Loucy (cell line): ENCODE measurements around the gene IL37.

ENCODE experiments used
- H2AFZ ChIP-seq: fragments of 200-600 bp; sonication (generic); 2 replicates; pipeline ENCODE4 v1.6.0; 2016; ENCODE audit warnings: antibody characterized with exemption, mild to moderate bottlenecking, low read length, moderate library complexity
- H3F3A ChIP-seq: fragments of 200-600 bp; 2 replicates; pipeline ENCODE4 v1.6.0; 2016; ENCODE audit warnings: antibody characterized with exemption, low read depth, mild to moderate bottlenecking
- H3K27me3 ChIP-seq: fragments of 200-600 bp; sonication (generic); 2 replicates; pipeline ENCODE4 v1.6.1; 2014; ENCODE audit warnings: low read length, mild to moderate bottlenecking; ENCODE audit not compliant: insufficient read depth, poor library complexity, severe bottlenecking
- H3K36me3 ChIP-seq: fragments of 200-600 bp; sonication (generic); 2 replicates; pipeline ENCODE4 v1.6.1; 2016; ENCODE audit warnings: low read length; ENCODE audit not compliant: insufficient read depth
- H3K4me1 ChIP-seq: fragments of 200-600 bp; sonication (generic); 2 replicates; pipeline ENCODE4 v1.5.1; 2014; ENCODE audit warnings: low read length, mild to moderate bottlenecking; ENCODE audit not compliant: insufficient read depth, poor library complexity, severe bottlenecking
- H3K4me2 ChIP-seq: fragments of 200-600 bp; sonication (generic); 2 replicates; pipeline ENCODE4 v1.6.0; 2014; ENCODE audit warnings: antibody characterized with exemption, low read length, low read depth, mild to moderate bottlenecking; ENCODE audit not compliant: poor library complexity, severe bottlenecking
- H3K4me3 ChIP-seq: fragments of 200-600 bp; sonication (generic); 2 replicates; pipeline ENCODE4 v1.5.1; 2014; ENCODE audit warnings: low read length, mild to moderate bottlenecking, mixed read lengths; ENCODE audit not compliant: poor library complexity, severe bottlenecking
- H3K79me2 ChIP-seq: fragments of 200-600 bp; sonication (generic); 2 replicates; pipeline ENCODE4 v1.6.1; 2014; ENCODE audit warnings: low read length; ENCODE audit not compliant: insufficient read depth
- H3K9ac ChIP-seq: fragments of 200-600 bp; sonication (generic); 2 replicates; pipeline ENCODE4 v1.6.0; 2014; ENCODE audit warnings: mild to moderate bottlenecking, low read depth, low read length, moderate library complexity; ENCODE audit not compliant: poor library complexity, severe bottlenecking
- H3K9me2 ChIP-seq: fragments of 200-600 bp; sonication (generic); replicated peaks from 2 replicates; pipeline ENCODE4 v1.6.1; 2016; ENCODE audit warnings: low read depth, low read length, mixed read lengths
- H3K9me3 ChIP-seq: fragments of 200-600 bp; sonication (generic); 2 replicates; pipeline ENCODE4 v1.6.1; 2014; ENCODE audit warnings: mild to moderate bottlenecking, antibody characterized with exemption, low read length, low read depth; ENCODE audit not compliant: insufficient read depth
- H4K20me1 ChIP-seq: fragments of 200-600 bp; sonication (generic); 2 replicates; pipeline ENCODE4 v1.6.0; 2014; ENCODE audit warnings: antibody characterized with exemption, low read length, mild to moderate bottlenecking; ENCODE audit not compliant: insufficient read depth, poor library complexity, severe bottlenecking
- EZH2phosphoT487 ChIP-seq: fragments of 200-600 bp; IDR thresholded peaks from 2 replicates; pipeline ENCODE4 v1.6.1; 2018; ENCODE audit warnings: antibody characterized with exemption, mild to moderate bottlenecking, moderate library complexity, borderline replicate concordance
- TF ChIP-seq, protein P1 (sequence below): fragments of 200-600 bp; sonication (generic); conservative IDR thresholded peaks from 2 replicates; pipeline ENCODE4 v1.5.1; 2014; ENCODE audit warnings: mild to moderate bottlenecking, antibody characterized with exemption, low read length

Gene IL37

DNA sequence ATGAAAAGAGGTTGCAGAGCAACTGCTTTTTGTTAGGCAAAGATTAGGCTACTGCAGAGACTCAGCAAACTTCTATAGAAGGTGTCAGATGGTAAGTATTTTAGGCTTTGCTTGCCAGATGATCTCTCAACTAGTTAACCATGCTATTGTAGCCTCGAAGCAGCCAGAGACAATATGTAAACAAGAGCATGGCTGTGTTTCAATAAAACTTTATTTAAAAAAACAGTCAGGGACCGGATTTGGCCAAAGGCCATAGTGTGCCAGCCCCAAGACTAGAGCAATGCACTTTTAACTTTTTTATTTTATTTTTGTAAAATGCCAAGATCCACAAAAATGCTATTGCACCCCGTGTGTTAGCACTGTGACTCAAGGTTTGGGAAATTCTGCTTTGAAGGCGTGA, 1.4 kb downstream of the IL37 start:
- Histone ChIP-seq H3K79me2 (no peaks in the 10 kb centered on the region), H3K4me3 (no peak overlapping the region), H3K4me2 (no peak overlapping the region), H3F3A (no peaks in the 10 kb centered on the region), H2AFZ (no peak overlapping the region), H3K36me3 (no peaks in the 10 kb centered on the region), H4K20me1 (no peaks in the 10 kb centered on the region), H3K9ac (no peak overlapping the region), H3K27me3 (no peaks in the 10 kb centered on the region), H3K9me2 (no peaks in the 10 kb centered on the region), H3K9me3 (no peaks in the 10 kb centered on the region), H3K4me1 (no peaks in the 10 kb centered on the region)
- TF ChIP-seq, protein P1, sequence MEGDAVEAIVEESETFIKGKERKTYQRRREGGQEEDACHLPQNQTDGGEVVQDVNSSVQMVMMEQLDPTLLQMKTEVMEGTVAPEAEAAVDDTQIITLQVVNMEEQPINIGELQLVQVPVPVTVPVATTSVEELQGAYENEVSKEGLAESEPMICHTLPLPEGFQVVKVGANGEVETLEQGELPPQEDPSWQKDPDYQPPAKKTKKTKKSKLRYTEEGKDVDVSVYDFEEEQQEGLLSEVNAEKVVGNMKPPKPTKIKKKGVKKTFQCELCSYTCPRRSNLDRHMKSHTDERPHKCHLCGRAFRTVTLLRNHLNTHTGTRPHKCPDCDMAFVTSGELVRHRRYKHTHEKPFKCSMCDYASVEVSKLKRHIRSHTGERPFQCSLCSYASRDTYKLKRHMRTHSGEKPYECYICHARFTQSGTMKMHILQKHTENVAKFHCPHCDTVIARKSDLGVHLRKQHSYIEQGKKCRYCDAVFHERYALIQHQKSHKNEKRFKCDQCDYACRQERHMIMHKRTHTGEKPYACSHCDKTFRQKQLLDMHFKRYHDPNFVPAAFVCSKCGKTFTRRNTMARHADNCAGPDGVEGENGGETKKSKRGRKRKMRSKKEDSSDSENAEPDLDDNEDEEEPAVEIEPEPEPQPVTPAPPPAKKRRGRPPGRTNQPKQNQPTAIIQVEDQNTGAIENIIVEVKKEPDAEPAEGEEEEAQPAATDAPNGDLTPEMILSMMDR: no peak
- TF ChIP-seq EZH2phosphoT487: no peak

DNA sequence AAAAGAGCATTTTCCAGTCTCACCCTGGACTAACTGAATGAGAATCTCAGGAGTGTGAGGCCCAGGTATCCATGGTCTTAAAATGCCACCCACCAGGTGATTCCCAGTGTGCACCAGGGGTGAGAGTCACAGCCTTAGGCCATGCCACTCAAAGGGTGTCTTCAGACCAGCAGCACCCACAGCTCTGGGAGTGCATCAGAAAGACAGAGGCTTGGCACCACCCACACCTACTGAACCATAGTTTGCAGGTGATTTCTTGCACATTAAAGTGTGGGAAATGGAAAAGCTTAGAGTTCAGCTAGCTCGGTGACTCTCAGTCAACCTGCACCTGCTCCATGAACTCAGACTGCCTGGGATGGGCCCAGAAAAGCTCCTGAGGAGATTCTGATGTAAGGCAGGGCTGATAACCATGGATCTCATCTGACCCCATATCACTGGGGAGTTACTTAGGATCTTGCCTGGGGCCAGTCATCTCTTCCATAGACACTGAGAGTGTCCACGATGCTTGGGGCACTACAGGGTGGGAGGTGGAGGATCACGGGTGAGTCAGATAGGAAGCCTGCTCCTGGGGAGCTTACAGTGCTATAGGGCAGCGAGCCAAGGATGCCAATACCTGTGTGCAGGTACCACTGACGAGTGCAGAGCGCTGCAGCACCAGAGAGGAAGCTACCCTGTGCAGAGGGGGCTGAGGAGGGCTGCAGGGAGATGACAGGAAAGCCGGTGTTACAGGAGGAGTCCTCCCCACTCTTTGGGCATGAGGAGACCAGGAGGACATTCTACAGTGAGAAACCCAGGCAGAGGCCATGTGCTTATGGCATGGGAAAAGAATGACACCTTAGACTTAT, 4.6 kb downstream of the IL37 start:
- H3K9me3 ChIP-seq: no peaks in the 10 kb centered on the region
- TF ChIP-seq, protein P1: no peak
- no peak for TF ChIP-seq EZH2phosphoT487
- H4K20me1 ChIP-seq: no peaks in the 10 kb centered on the region
- H3K4me3 ChIP-seq: no peak overlapping the region
- no peak overlapping the region for H3K9ac ChIP-seq
- no peaks in the 10 kb centered on the region for H3K9me2 ChIP-seq
- H3K27me3 ChIP-seq: no peaks in the 10 kb centered on the region
- no peaks in the 10 kb centered on the region for H3F3A ChIP-seq
- H3K36me3 ChIP-seq: no peaks in the 10 kb centered on the region
- H2AFZ ChIP-seq: no peak overlapping the region
- no peak overlapping the region for H3K4me2 ChIP-seq
- H3K4me1 ChIP-seq: no peaks in the 10 kb centered on the region
- H3K79me2 ChIP-seq: no peaks in the 10 kb centered on the region

GRCh38 chr2:112916145-112916571, 5.2 kb downstream of the IL37 start:
- H3K79me2 ChIP-seq: no peaks in the 10 kb centered on the region

More at GRCh38 chr2:112916145-112916571, 5.2 kb downstream of the IL37 start:
- Histone ChIP-seq H3F3A (no peaks in the 10 kb centered on the region), H3K27me3 (no peaks in the 10 kb centered on the region), H3K4me1 (no peaks in the 10 kb centered on the region), H3K9me2 (no peaks in the 10 kb centered on the region), H2AFZ (no peak overlapping the region), H3K9me3 (no peaks in the 10 kb centered on the region), H4K20me1 (no peaks in the 10 kb centered on the region), H3K36me3 (no peaks in the 10 kb centered on the region), H3K4me2 (no peak overlapping the region), H3K9ac (no peak overlapping the region), H3K4me3 (no peak overlapping the region)
- TF ChIP-seq EZH2phosphoT487: no peak
- TF ChIP-seq, protein P1: no peak
